ENCODE measurements around the gene IMPG1.

IMPG1 gene

DNA sequence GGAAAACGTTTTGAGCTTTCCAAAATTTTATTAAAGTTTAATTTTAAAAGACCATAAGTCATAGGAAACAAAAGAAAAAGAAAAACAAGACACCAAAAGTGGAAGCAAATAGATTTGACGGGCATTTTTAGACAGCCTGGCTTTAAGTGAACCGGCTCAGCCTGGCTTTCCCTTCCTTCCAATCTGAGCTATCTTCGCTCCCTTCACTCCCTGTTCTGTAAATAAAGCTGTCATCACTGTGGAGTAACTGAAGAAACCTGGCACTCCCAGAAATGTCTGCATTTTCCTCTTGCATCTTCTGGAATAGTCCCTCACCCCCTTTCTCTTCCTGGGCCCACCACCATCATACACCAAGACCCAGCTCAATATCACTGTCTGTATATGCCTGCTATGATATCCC lies 131.9 kb downstream of the IMPG1 start:
- Histone ChIP-seq H3K27ac (no peak overlapping the region), H3K9me3 (no peaks in the 10 kb centered on the region), H3K4me1 (ENCODE audit: control insufficient read depth in 1 of 2, insufficient read depth in 1 of 2, low read depth in 1 of 2, low read length in 1 of 2) (no peaks in the 10 kb centered on the region), H3K36me3 (no peaks in the 10 kb centered on the region), H3K27me3 (peaks cover 15% of the 10 kb centered on the region), H3K4me3 (ENCODE audit: low read depth in 1 of 2, low read length in 1 of 2) (no peak overlapping the region)
- TF ChIP-seq, protein P1, sequence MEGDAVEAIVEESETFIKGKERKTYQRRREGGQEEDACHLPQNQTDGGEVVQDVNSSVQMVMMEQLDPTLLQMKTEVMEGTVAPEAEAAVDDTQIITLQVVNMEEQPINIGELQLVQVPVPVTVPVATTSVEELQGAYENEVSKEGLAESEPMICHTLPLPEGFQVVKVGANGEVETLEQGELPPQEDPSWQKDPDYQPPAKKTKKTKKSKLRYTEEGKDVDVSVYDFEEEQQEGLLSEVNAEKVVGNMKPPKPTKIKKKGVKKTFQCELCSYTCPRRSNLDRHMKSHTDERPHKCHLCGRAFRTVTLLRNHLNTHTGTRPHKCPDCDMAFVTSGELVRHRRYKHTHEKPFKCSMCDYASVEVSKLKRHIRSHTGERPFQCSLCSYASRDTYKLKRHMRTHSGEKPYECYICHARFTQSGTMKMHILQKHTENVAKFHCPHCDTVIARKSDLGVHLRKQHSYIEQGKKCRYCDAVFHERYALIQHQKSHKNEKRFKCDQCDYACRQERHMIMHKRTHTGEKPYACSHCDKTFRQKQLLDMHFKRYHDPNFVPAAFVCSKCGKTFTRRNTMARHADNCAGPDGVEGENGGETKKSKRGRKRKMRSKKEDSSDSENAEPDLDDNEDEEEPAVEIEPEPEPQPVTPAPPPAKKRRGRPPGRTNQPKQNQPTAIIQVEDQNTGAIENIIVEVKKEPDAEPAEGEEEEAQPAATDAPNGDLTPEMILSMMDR (IDR thresholded peaks at IDR 0.05): no peak

DNA sequence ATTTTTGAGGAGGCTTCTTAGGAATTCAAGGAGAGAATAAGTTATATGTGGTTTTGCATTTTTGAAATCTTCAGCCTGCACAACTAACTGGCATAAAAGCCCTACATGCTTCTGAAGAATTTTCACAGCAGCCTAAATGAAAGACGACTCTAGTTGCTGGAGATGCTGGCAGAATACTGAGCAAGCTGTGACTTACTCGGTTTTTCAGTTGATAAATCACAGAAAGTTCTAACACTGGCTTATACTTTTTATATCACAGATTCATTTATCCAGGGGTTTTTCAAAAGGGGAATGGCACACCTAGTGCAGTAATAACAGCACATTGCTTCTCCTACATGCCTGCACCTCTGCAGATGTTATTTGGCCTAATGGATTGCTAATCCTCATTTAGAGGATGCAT lies 134.6 kb downstream of the IMPG1 start:
- Histone ChIP-seq H3K36me3 (no peaks in the 10 kb centered on the region), H3K27me3 (peaks cover 30% of the 10 kb centered on the region), H3K9me3 (no peaks in the 10 kb centered on the region), H3K4me1 (ENCODE audit: control insufficient read depth in 1 of 2, insufficient read depth in 1 of 2, low read depth in 1 of 2, low read length in 1 of 2) (no peaks in the 10 kb centered on the region), H3K27ac (no peak overlapping the region), H3K4me3 (ENCODE audit: low read depth in 1 of 2, low read length in 1 of 2) (no peak overlapping the region)
- TF ChIP-seq, protein P1 (IDR thresholded peaks at IDR 0.05): no peak

DNA sequence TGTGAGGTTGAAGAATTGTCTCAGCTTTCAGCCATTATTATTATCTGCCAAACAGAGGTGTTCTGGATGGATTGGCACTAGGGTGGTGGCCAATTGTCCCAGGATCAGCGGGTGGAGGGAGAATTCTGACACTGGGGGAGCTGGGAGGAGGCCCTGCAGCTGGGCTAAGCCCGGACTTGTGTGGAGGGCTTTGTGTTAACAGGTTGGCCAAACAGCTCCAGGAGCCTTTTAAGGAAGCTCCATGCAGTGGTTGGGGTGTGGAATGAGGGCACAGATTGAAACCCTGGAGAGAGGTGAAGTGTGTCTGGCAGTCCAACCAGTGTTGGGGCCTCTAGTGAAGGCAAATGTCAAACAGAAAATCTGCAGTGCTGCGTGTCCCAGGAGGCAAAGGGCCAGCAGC lies 135.8 kb downstream of the IMPG1 start:
- Histone ChIP-seq H3K9me3 (no peaks in the 10 kb centered on the region), H3K36me3 (no peaks in the 10 kb centered on the region), H3K4me3 (ENCODE audit: low read depth in 1 of 2, low read length in 1 of 2) (no peak overlapping the region), H3K4me1 (ENCODE audit: control insufficient read depth in 1 of 2, insufficient read depth in 1 of 2, low read depth in 1 of 2, low read length in 1 of 2) (no peaks in the 10 kb centered on the region), H3K27me3 (peaks cover 30% of the 10 kb centered on the region), H3K27ac (no peak overlapping the region)
- TF ChIP-seq, protein P1 (IDR thresholded peaks at IDR 0.05): no peak

DNA sequence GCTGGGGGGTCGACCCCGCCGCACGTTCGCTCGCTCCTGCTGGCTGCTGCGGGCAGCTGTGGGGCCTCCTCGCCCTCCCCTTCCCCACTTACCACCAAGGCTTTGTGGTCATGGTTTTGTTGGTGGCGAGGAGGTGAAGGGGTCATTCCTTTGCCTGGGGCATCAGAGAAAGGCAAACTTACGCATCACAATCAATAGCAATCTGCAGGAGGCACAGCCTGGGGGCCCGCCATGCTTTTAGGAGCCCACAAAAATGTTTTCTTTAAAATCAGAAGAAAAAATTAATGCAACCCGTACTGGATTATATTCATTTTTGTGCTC lies 137.0 kb downstream of the IMPG1 start:
- no peak overlapping the region for H3K27ac ChIP-seq
- no peaks in the 10 kb centered on the region for H3K36me3 ChIP-seq
- TF ChIP-seq, protein P1 (IDR thresholded peaks at IDR 0.05): no peak
- peaks cover 30% of the 10 kb centered on the region for H3K27me3 ChIP-seq
- H3K4me3 ChIP-seq (ENCODE audit: low read depth in 1 of 2, low read length in 1 of 2): no peak overlapping the region
- no peaks in the 10 kb centered on the region for H3K9me3 ChIP-seq
- H3K4me1 ChIP-seq (ENCODE audit: control insufficient read depth in 1 of 2, insufficient read depth in 1 of 2, low read depth in 1 of 2, low read length in 1 of 2): no peaks in the 10 kb centered on the region

DNA sequence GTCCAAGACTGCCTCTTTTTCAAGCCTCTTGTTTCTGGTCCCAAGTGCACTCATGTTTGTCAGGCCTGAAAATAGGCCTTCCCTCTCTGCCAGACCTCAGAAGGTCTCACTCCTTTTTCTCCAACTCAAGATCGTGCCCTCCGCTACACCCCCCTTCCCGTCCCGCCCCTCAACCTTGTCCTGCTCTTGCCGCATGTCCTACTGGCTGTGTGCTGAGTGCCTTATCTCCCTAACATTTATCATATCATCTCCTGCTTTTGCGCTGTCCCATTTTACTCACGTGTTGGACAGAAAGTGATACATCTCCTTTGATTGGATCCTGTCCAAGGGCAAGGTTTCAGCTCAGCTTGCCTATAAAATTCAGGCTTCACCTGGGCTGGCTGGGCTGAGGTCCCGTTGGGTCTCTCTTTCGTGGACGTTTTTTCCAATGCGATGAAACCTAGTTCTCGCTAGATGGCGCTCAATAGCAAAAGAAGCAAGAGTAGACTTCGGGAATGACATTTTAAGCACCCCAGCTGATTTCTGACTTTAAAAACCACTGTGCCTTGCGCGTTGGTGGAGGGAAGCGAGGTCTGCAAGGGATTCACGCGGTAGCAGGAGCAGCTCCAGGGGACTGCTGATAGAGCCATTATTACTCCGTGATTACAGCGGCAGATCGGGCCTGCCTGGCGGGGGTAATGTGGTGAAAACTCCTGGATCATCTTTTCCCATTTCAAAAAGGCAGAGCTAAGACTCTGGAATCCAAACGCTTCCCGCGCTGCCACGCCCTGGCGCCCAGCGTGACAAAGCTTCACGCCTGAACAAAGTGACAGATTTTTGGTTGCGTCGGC lies 137.6 kb downstream of the IMPG1 start:
- Histone ChIP-seq H3K36me3 (no peaks in the 10 kb centered on the region), H3K4me3 (ENCODE audit: low read depth in 1 of 2, low read length in 1 of 2) (no peak overlapping the region), H3K4me1 (ENCODE audit: control insufficient read depth in 1 of 2, insufficient read depth in 1 of 2, low read depth in 1 of 2, low read length in 1 of 2) (no peaks in the 10 kb centered on the region), H3K9me3 (no peaks in the 10 kb centered on the region), H3K27ac (no peak overlapping the region), H3K27me3 (peaks cover 30% of the 10 kb centered on the region)
- TF ChIP-seq, protein P1 (IDR thresholded peaks at IDR 0.05): no peak

All from neutrophil (primary cell).